Epithelial cell of esophagus (primary cell): ENCODE data around the gene CENPX.

Experiments
- DNase-seq: peaks from one replicate; pipeline ENCODE4 v3.0.0; 2010; ENCODE audit warnings: low read depth
- H3K4me3 ChIP-seq: 2 replicates; pipeline ENCODE4 v1.5.1; 2011; ENCODE audit warnings: mild to moderate bottlenecking, low read length, control low read depth
- TF ChIP-seq, protein P1 (sequence below): IDR thresholded peaks from 2 replicates; pipeline ENCODE4 v1.5.1; 2011; ENCODE audit warnings: low read depth, mild to moderate bottlenecking, low read length, control low read depth, inconsistent platforms; ENCODE audit not compliant: insufficient read depth; ENCODE audit errors: missing control alignments

Gene CENPX

DNA sequence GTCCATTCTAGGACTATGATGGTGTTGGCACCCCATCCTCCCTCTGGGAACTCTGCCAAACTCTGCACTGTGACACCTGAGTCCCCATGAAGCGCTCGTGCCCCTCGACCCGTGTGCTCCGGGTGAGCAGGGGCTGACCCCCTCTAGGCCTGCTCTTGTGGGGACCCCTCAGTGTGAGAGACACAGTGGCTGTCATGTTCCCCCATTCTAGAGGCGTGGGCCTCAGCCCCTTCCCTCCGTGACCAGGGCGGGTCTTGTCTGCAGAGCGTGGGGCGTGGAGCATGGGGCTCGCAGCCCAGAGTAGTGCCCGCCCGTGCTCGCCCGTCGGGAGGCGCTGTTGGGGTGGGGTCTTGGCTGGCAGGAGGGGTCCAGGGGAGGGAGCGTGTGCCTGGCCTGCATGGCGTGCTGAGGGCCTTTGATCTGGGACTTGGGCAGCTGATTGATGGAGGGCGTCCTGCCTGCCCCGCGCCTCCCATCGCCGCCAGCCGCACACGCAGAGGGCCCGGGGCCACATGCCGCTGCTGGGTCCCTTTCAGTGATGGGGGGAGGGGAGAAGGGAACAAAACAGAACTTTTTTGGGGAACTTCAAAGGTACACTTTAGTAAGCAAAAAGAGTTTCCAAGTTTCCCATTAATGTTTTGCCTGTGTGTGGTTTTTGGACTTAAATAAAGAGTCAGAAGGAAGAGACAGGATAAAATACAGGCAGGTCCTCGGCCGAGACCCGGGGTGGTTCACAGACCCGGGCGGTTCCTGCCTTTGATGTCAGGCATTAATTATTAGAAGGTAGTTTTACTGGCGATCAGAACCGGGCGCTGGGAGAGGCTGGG lies 22.5 kb downstream of the CENPX start:
- H3K4me3 ChIP-seq, result no peak overlapping the region
- DNase-seq, result no peak
- TF ChIP-seq, protein P1, sequence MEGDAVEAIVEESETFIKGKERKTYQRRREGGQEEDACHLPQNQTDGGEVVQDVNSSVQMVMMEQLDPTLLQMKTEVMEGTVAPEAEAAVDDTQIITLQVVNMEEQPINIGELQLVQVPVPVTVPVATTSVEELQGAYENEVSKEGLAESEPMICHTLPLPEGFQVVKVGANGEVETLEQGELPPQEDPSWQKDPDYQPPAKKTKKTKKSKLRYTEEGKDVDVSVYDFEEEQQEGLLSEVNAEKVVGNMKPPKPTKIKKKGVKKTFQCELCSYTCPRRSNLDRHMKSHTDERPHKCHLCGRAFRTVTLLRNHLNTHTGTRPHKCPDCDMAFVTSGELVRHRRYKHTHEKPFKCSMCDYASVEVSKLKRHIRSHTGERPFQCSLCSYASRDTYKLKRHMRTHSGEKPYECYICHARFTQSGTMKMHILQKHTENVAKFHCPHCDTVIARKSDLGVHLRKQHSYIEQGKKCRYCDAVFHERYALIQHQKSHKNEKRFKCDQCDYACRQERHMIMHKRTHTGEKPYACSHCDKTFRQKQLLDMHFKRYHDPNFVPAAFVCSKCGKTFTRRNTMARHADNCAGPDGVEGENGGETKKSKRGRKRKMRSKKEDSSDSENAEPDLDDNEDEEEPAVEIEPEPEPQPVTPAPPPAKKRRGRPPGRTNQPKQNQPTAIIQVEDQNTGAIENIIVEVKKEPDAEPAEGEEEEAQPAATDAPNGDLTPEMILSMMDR, result no peak

DNA sequence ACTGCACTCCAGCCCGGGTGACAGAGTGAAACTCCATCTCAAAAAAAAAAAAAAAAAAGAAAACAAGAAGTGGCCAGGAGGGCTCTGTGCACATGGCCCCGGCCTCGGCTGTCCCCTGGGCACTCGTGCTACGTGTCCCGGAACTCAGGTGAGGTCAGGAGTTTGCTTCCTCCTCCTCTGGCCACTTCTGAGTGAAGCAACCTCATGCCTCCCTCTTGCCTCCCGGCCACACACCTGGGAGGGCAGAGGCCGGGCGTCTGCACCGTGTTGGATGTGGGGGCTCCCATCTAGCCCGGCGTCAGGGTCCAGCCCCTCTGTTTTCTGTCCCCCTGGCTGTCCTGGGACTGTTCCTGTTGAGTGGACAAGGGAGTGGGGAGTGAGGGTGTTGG lies 23.1 kb downstream of the CENPX start:
- TF ChIP-seq, protein P1, result no peak
- H3K4me3 ChIP-seq, result no peak overlapping the region
- no peak for DNase-seq

DNA sequence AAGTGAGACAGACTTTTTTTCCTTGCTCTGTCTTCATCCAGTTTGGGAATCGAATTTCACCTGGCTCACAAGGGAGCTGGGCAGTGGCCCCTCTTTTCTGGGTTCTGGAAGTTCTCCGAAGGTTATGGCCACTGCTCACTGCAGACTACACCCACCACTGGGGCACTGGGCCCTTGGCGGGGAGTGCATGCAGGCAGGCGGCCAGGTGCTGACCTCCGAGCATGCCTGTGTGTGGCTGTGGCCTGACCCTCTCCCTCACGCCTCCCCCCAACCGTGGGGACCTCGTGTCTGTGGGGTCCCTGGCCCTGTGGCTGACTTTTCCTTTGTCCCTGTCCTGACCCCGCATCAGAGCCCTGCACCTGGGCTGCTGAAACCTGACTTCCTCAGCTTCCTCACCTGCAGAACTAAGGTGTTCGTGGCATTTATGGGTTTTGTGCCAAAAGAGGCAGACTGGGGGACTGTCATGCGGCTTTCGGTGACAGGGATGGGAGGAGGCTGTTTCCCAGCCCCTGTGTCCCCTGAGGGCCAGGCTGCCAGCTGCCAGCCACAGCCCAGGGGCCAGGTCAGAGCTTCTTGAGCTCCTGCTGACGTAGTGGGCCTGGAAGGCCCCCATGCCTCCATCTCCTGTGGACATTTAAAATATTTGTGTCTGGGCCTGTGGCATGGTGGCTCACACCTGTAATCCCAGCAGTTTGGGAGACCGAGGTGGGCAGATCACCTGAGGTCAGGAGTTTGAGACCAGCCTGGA lies 23.8 kb downstream of the CENPX start:
- TF ChIP-seq, protein P1, result no peak
- H3K4me3 ChIP-seq, result no peak overlapping the region
- no peak for DNase-seq

DNA sequence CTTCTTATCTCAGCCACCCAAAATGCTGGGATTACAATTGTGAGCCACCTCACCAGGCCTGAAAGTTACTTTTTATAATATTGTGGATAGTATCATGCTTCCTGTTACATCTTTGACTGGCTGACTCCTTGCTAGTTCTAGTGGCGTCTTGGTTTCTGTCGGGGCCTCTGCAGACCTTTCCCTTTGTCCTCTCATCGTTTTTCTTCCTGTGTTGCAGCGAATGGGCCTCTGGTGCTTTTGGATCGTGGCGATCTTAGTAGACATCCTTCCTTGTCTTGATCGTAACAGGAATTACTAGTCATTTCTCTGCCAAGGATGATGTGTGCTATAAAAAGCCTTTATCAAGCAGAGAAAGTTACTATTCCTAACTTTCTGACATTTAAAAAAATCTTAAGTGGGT lies 24.5 kb downstream of the CENPX start:
- TF ChIP-seq, protein P1, result no peak
- no peak for DNase-seq
- no peak overlapping the region for H3K4me3 ChIP-seq

DNA sequence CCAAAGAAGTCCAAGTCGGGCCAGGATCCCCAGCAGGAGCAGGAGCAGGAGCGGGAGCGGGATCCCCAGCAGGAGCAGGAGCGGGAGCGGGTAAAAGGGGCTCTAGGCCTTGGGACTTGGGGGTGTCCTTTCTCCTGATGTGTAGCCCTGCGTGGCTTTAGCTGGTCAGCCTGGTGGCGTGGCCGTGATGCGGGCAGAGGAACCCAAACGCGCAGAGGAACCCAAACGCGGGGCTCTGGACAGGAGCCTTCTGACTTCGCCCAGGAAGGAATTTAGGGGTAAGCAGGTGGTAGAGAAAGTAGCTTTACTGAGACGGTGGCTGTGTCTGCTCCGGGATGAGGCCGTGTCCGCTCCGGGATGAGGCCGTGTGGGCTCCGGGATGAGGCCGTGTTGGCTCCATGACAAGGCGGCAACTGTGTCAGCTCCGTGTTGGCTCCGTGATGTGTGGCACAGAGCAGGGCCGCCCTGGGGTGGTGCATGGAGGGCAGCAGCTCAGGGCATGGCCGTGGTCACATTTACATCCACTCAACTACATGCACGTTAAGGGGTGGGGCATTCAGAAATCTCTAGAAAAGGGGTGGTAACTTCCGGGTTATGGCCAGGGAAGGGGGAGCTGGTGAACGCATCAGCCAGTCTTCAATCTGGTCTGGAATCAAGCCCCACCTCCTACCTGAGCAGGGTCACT lies 25.8 kb downstream of the CENPX start:
- TF ChIP-seq, protein P1, result no peak
- DNase-seq, result no peak
- no peak overlapping the region for H3K4me3 ChIP-seq

DNA sequence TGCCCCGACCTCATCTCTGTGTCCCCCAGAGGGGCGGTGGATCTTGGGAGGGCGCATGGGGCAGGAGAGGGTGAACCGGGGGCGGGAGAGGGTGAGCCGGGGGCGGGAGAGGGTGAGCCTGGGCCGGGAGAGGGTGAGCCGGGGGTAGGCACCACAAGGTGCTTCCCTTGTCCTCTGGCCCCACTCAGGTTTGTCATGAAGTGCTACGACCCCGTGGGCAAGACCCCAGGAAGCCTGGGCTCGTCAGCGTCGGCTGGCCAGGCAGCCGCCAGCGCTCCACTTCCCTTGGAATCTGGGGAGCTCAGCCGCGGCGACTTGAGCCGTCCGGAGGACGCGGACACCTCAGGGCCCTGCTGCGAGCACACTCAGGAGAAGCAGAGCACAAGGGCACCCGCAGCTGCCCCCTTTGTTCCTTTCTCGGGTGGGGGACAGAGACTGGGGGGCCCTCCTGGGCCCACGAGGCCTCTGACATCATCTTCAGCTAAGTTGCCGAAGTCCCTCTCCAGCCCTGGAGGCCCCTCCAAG lies 26.4 kb downstream of the CENPX start:
- H3K4me3 ChIP-seq, result no peak overlapping the region
- TF ChIP-seq, protein P1, result no peak
- DNase-seq, result no peak
